CD4-positive, alpha-beta T cell treated with Interleukin-4 for 4 hours (primary cell): ENCODE measurements around the gene LPP.

Source experiments
- DNase-seq: peaks from one replicate; pipeline ENCODE4 v3.0.0-alpha.2; 2020

Gene LPP

GRCh38 chr3:188744166-188744565 is 590.2 kb downstream of the LPP start:
- no peak for DNase-seq

DNA sequence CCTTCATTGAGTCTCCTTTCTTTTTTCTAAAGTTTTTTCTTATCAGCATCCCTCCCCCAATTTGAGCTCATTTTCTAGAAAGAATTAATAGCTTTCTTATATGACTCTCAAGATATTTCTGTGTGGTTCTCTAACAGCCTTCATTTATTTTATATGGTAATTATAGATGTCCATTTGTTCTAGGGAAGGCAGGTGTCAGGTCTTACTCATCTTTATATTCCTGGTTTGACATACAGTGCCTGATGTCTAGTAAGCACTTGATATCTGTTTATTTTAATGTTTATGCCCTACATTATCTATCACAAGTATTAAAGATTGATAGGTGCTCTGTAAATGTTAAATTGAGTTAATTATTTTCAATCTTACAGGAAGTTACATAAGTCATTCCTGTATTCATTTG is 591.1 kb downstream of the LPP start:
- DNase-seq, result no peak

GRCh38 chr3:188746291-188746783 is 592.4 kb downstream of the LPP start:
- DNase-seq, result no peak

DNA sequence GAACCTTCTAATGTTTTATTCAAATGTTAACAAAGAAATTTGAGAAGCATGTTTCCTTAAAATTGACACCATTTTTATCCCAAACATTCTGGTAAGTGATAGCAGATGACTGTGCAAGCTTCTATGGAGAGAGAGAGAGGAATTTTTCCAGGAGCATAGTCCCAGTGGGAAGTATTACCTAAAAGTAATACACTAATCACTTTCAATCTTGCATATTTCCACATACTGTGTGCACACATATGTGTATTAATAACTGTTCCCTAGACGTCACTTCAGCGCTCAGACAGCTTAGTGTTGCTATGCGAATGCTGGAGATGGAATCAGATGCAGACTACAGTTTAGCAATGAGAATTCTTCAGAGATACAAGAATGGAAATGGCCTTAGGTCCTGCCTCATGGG is 593.5 kb downstream of the LPP start:
- no peak for DNase-seq

DNA sequence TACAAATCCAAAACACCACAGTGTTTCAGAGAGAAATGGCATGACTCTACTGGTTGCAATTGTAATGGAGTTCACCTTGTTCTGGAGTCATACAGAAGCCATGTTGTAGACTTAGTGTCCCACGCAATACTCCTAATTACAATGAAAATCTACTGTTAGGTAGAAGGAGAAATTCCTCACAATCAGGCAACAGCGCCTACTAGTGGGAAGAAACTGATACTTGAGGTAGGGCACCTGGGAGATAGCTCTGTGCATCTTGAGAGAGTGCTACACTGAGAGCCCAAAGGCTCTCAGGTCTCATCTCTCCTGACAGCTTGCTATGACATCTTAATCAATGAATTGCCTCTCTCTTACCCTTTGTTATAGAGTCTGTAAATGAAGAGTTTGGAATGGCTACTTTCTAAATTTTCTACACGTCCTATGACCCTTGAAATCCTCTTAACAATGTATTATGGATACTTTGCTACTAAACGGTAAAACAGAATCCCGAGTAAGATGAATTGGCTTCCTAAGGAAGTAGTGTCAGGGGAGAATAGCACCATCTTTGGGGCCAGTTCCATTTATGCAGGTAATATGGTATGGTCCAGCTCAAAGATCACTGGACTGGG is 595.2 kb downstream of the LPP start:
- DNase-seq, result peak; percentile 73

DNA sequence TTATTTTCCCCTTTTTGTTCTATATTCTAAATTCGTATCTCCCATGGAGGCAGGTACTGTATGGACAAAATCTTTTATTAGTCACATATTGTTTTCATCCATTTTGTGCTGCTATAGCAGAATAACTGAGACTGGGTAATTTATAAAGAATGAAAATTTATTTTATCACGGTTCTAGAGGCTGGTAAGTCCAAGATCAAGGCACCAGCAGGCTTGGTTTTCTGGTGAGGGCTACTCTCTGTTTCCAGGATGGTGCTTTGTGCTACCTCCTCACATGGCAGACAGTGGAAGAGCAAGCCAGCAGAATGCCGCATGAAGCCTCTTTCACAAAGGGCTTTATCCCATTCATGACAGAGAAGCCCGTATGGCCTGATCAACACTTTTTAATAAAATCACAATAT is 595.9 kb downstream of the LPP start:
- no peak for DNase-seq

DNA sequence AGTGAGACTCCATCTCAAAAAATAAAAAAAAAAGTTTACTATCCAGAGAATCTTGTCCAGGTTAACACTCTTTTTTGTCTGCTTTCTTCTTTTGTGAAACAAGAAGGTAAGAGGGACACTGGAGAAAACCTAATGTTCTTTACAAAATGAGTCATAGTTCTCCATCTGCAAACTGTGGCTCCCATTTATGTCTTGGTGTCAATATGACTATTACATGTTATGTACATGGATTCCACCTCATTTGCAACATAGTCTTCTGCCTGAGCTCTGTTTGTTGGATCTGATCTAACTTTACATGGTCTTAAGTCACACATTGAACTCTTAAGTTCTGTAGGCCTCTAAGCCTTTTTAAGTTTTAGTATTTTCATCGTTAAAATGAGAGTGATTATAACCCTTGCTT is 596.7 kb downstream of the LPP start:
- no peak for DNase-seq

DNA sequence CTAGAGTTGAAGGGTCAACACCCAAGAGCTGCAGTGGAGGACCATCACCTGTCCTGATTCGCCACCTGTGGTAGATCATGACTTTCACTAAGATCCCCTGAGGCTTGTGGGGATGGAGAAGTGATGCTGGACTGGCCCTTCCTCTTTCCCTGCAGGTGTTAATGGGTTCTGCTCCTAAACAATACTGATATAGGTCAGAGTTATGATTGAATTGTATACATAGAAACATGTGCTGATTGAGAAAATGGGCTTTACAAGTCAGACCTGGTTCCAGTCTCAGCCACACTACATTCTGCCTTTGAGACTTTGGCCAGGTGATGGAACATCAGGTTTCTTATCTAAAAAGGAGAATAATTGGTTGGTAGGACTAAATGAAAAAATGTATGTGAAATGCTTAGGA is 598.9 kb downstream of the LPP start:
- no peak for DNase-seq

DNA sequence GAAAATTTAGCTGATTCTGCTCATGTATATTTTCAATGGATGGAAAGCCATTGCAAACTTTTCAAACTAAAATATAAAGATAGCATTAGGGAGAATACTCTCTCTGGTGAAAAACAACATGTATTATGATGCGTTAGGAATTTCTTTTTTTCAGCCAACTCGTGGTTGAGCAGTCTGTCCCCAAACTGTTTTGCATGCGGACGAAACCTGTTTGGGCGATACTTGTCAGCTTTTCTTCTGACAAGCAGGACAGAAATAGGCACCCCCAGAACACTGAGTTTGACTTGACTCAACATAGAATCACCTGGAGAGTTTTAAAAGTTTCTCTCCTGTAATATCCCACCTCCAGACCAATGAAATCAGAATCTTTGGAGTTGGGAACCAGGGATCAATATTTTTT is 600.3 kb downstream of the LPP start:
- DNase-seq, result no peak

DNA sequence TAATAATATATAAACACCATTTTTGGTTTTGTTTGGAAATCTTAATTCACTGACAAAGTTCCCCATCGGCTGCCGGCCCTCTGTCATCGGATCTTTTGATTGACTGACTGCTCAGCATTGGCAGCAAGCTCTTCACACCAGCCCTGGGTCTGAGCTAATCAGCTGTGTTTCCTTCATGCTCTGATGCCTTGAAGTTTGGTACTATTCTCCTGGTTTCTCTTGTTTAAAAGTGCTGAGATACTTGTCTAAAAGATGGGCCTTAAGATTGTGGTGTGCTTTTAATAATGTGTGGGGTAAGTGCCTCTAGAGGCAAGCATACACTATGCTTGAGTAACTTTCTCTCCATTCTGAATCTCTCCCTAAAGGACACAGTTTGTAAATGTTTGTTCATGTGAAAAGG is 602.3 kb downstream of the LPP start:
- DNase-seq, result no peak

- DNase-seq, result no peak
These were observed 605.5 kb downstream of the LPP start for GRCh38 chr3:188759336-188760005.

GRCh38 chr3:188760408-188760807 is 606.5 kb downstream of the LPP start:
- no peak for DNase-seq

GRCh38 chr3:188761439-188761838 is 607.5 kb downstream of the LPP start:
- DNase-seq, result no peak

DNA sequence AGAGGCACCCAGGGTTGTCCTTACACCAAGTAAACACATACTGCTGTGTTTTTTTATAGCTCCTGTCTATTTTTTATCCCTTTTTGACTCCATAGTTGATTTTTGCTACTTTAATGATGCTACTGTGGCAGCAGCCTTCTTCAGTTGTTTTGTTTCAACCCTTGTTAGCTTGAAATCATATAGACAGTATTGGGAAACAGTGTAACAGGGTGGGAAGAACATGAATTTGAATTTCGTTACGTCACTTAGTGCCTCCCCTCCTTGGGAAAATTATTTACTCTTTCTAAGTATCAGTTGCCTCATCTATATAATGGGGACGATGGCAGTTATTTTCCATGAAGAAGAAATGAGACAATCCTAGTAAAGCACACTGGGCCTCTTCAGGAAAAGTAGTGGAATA is 608.0 kb downstream of the LPP start:
- no peak for DNase-seq

DNA sequence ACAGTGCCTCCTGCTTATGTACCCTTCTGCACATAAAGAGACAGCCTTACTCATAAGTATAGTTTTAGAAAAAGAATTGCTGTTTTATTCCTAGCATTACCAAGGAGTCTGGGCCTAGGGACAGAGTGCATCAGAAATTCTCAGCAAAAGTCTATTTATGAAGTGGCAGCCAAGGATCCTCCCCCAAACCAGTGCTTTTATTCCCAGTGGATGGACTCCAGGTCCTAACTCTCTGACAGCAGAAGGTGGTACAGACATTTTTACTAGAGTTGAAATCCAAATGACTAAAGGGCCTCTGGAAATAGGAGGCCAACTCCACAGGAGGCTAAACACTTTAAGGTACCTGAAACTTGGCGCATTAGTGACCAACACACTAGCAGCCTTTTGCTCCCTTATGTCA is 610.7 kb downstream of the LPP start:
- no peak for DNase-seq

- DNase-seq, result no peak
These were observed 615.9 kb downstream of the LPP start for GRCh38 chr3:188769831-188770230.

- DNase-seq, result no peak
These were observed 618.9 kb downstream of the LPP start for GRCh38 chr3:188772886-188773285.

GRCh38 chr3:188775412-188775811 is 621.5 kb downstream of the LPP start:
- no peak for DNase-seq

GRCh38 chr3:188776447-188776846 is 622.5 kb downstream of the LPP start:
- no peak for DNase-seq

GRCh38 chr3:188778091-188778852 is 624.3 kb downstream of the LPP start:
- no peak for DNase-seq

GRCh38 chr3:188779281-188779980 is 625.5 kb downstream of the LPP start:
- DNase-seq, result no peak

DNA sequence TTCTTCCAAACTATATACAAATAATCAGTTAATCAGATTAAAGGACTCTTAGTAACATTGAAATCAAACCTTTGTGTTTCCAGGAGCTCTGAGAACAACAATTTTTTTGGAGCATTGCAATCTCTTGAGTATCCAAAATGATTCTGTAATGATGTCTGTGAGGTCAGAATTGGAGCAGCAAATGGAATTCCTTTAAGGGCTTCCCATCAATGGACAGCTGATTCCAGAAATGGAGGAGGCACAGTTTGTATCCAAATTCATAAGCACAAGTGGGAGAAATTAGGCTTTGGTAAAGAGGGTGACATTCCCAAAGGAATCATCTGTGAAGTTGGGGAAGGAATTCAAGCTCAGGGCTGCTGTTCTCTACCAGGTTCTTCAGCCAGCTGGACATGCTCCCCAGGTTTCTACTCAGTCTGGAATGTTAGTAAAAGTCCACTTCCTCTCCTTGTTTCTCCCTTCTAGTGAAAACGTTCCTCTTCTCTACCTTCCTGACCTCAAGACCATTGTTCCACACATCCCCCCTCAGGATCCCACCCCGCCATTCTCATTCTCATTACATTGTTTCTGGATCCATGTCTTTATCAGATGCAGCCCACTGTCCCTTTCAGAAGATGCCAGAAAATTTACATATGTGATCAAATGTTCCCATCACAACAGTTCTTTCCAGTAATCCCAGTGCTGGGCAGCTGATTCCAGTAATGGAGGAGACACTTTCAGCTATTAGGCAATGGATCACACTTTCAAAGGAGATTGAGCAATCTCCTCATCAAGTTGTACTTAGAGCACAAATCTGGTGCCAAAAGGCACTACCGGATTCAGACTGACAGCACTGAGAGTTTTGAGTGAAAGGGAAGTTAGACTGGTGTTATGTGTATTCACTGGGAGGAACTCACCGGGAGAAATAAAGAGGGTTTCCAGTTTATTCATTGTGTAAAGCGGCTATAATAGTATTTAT is 626.5 kb downstream of the LPP start:
- DNase-seq, result no peak
